Measurements from ENCODE around the gene ANKRD11. TPM values are rescaled to one million over a fixed set of nuclear protein-coding genes. Genes with fewer than 3 reads are reported as not detected.
A peak's percentile ranks its signal among the peaks of the same experiment; 100 is the strongest.
"Not testable (repeated sequence)": the region's sequence is repeated elsewhere in the genome, so short reads cannot be mapped to it uniquely, and the experiment has no call there.

Gene ANKRD11
- total and polyA plus RNA-seq, 3 experiments from 2014 or later: 39.8 to 150 (median 130) TPM

DNA sequence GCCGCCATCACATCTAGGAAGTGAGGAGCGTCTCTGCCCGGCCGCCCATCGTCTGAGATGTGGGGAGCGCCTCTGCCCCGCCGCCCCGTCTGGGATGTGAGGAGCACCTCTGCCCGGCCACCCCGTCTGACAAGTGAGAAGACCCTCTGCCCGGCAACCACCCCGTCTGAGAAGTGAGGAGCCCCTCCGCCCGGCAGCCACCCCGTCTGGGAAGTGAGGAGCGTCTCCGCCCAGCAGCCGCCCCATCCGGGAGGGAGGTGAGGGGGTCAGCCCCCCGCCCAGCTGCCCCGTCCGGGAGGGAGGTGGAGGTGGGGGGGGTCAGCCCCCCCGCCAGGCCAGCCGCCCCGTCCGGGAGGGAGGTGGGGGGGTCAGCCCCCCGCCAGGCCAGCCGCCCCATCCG, 27.7 kb downstream of the ANKRD11 start:
- H3K36me3 Mint-ChIP-seq: peaks cover 0 to 30% (median 11%) of the 10 kb centered on the region in 3 donors
- POLR2A ChIA-PET; H3K9me3 Mint-ChIP-seq; H3K4me3 ChIP-seq (ENCODE audit: low read length); CTCF ChIA-PET; H3K36me3 ChIP-seq (ENCODE audit: insufficient read depth, low read length); H3K27me3 Mint-ChIP-seq; H3K27me3 ChIP-seq (ENCODE audit: insufficient read depth, low read length, poor library complexity, severe bottlenecking); H3K9me3 ChIP-seq (ENCODE audit: low read length); H3K27ac ChIP-seq (ENCODE audit: low read depth, low read length); DNase-seq: not testable (repeated sequence)
- H3K4me1 ChIP-seq (ENCODE audit: insufficient read depth, low read length): peaks cover 42% of the 10 kb centered on the region
- H3K4me1 Mint-ChIP-seq: peaks cover 63 to 78% (median 77%) of the 10 kb centered on the region in 3 donors
- peak overlapping the region in 1 of 7 donors; percentile 32 for H3K4me3 Mint-ChIP-seq
- peak overlapping the region in 1 of 8 donors; percentile 32 for H3K27ac Mint-ChIP-seq

DNA sequence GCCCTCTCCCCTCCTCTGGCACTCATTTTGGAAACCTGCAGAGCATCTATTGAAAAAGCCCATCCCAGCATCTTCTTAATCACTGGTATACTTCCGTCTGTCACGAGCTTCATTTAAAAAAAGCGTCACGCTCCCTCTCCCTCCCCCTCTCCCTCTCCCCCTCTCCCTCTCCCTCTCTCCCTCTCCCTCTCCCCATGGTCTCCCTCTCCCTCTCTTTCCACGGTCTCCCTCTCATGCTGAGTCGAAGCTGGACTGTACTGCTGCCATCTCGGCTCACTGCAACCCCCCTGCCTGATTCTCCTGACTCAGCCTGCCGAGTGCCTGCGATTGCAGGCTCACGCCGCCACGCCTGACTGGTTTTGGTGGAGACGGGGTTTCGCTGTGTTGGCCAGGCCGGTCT, 28.5 kb downstream of the ANKRD11 start:
- H3K4me3 Mint-ChIP-seq; H3K27me3 ChIP-seq (ENCODE audit: insufficient read depth, low read length, poor library complexity, severe bottlenecking); H3K9me3 Mint-ChIP-seq; DNase-seq; H3K27me3 Mint-ChIP-seq; H3K27ac ChIP-seq (ENCODE audit: low read depth, low read length); H3K4me3 ChIP-seq (ENCODE audit: low read length); H3K36me3 ChIP-seq (ENCODE audit: insufficient read depth, low read length); POLR2A ChIA-PET; H3K9me3 ChIP-seq (ENCODE audit: low read length): not testable (repeated sequence)
- Mint-ChIP-seq H3K4me1 (peaks cover 57 to 74% (median 71%) of the 10 kb centered on the region in 3 donors), H3K27ac (peak overlapping the region in 4 of 8 donors; percentile 6 to 72 (median 40)), H3K36me3 (peaks cover 0 to 26% (median 9%) of the 10 kb centered on the region in 3 donors)
- H3K4me1 ChIP-seq (ENCODE audit: insufficient read depth, low read length): peaks cover 39% of the 10 kb centered on the region
- CTCF ChIA-PET: interaction anchor here (1.0 kb wide), 1 partner anchor 22 kb away, joined by 3 read pairs; no protein-coding TSS in a partner anchor

DNA sequence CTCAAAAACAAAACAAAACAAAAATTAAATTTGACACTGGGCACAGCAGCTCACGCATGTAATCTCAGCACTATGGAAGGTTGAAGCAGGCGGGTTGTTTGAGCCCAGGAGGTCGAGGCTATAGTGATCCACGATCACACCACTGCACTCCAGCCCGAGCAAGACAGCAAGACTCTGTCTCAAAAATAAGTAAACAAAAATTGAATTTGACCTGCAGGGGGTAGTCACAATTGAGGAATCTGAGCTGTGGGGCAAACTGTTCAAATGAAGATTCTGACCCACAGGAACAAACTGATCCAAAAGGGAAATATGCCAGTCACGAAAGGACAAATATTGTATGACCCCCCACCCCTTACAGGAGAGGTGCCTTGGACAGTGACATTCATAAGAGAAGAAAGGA, 29.8 kb downstream of the ANKRD11 start:
- Histone ChIP-seq H3K9me3 (ENCODE audit: low read length) (no peaks in the 10 kb centered on the region), H3K36me3 (ENCODE audit: insufficient read depth, low read length) (no peaks in the 10 kb centered on the region), H3K27ac (ENCODE audit: low read depth, low read length) (no peak overlapping the region), H3K4me1 (ENCODE audit: insufficient read depth, low read length) (peaks cover 39% of the 10 kb centered on the region), H3K27me3 (ENCODE audit: insufficient read depth, low read length, poor library complexity, severe bottlenecking) (no peaks in the 10 kb centered on the region), H3K4me3 (ENCODE audit: low read length) (no peak overlapping the region)
- no peak for DNase-seq
- Mint-ChIP-seq H3K27me3 (no peaks in the 10 kb centered on the region), H3K4me3 (peak overlapping the region in 2 of 7 donors; percentile 19 to 22), H3K4me1 (peaks cover 57 to 74% (median 73%) of the 10 kb centered on the region in 3 donors), H3K36me3 (peaks cover 0 to 25% (median 12%) of the 10 kb centered on the region in 3 donors), H3K9me3 (no peaks in the 10 kb centered on the region), H3K27ac (peak overlapping the region in 6 of 8 donors; percentile 16 to 64 (median 28))
- CTCF ChIA-PET: interaction anchor here (0.6 kb wide), 1 partner anchor 167 kb away, joined by 3 read pairs; no protein-coding TSS in a partner anchor
- POLR2A ChIA-PET: interaction anchor here (1.0 kb wide), 1 partner anchor 28 kb away, joined by 3 read pairs; no protein-coding TSS in a partner anchor

DNA sequence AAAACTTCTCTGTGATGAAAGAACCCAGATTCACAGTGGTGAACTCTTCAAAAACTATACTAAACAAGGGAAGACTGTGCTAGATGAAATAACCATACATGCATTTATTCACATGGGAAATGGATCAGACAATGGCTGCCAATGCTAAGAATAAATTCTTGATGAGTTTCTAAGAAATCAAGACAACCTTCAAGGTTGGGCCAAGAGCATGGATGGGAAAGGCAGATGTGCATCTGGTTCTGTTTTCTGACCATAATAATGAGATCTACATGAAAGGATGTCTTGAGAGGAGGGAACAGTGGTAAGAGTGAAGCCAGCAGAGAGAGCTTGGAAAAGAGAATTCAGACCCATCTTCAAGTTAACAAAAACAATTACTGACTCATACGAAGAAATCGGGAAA, 31.4 kb downstream of the ANKRD11 start:
- no peaks in the 10 kb centered on the region for H3K9me3 ChIP-seq (ENCODE audit: low read length)
- Mint-ChIP-seq H3K27me3 (no peaks in the 10 kb centered on the region), H3K9me3 (no peaks in the 10 kb centered on the region), H3K4me1 (peaks cover 55 to 70% (median 69%) of the 10 kb centered on the region in 3 donors), H3K27ac (peak overlapping the region; percentile 2 to 77 (median 38)), H3K4me3 (peak overlapping the region in 2 of 7 donors; percentile 12 to 13), H3K36me3 (peaks cover 0 to 21% (median 7%) of the 10 kb centered on the region in 3 donors)
- no peaks in the 10 kb centered on the region for H3K36me3 ChIP-seq (ENCODE audit: insufficient read depth, low read length)
- POLR2A ChIA-PET: interaction anchor here (0.5 kb wide), 1 partner anchor 13 kb away, joined by 4 read pairs; no protein-coding TSS in a partner anchor
- H3K4me1 ChIP-seq (ENCODE audit: insufficient read depth, low read length): peaks cover 39% of the 10 kb centered on the region
- CTCF ChIA-PET: interaction anchor here (1.2 kb wide), 1 partner anchor 24 kb away, joined by 3 read pairs; no protein-coding TSS in a partner anchor
- no peak overlapping the region for H3K27ac ChIP-seq (ENCODE audit: low read depth, low read length)
- H3K4me3 ChIP-seq (ENCODE audit: low read length): no peak overlapping the region
- no peak for DNase-seq
- no peaks in the 10 kb centered on the region for H3K27me3 ChIP-seq (ENCODE audit: insufficient read depth, low read length, poor library complexity, severe bottlenecking)

DNA sequence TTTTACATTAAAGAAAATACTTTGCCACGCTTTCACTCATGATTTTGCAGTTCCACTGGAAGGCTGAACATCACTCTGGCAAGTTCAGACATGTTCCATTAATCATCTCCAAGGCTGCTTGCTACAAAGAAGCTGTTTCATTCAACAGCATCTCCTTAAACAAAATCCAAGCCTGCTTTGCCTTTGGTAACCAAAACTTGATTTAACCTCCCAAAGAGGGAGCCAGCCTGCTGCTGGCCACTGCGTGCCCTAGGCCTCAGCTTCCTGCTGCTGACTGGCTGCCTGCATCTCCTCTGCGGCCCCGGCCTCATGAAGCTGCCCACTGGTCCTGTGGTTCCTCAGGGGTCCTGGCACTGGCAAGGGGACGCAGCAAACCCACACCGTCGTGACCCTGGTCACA, 31.8 kb downstream of the ANKRD11 start:
- H3K9me3 ChIP-seq (ENCODE audit: low read length): no peaks in the 10 kb centered on the region
- CTCF ChIA-PET: interaction anchor here (1.2 to 1.9 kb wide), 2 partner anchors 16 to 24 kb away, joined by 3 to 5 read pairs; no protein-coding TSS in a partner anchor
- no peaks in the 10 kb centered on the region for H3K9me3 Mint-ChIP-seq
- DNase-seq: no peak
- H3K27ac ChIP-seq (ENCODE audit: low read depth, low read length): no peak overlapping the region
- peaks cover 56 to 70% (median 69%) of the 10 kb centered on the region in 3 donors for H3K4me1 Mint-ChIP-seq
- H3K4me3 ChIP-seq (ENCODE audit: low read length): no peak overlapping the region
- no peaks in the 10 kb centered on the region for H3K27me3 ChIP-seq (ENCODE audit: insufficient read depth, low read length, poor library complexity, severe bottlenecking)
- no peaks in the 10 kb centered on the region for H3K36me3 ChIP-seq (ENCODE audit: insufficient read depth, low read length)
- H3K4me3 Mint-ChIP-seq: peak overlapping the region in 1 of 7 donors; percentile 13
- H3K4me1 ChIP-seq (ENCODE audit: insufficient read depth, low read length): peaks cover 40% of the 10 kb centered on the region
- peaks cover 0 to 21% (median 7%) of the 10 kb centered on the region in 3 donors for H3K36me3 Mint-ChIP-seq
- H3K27ac Mint-ChIP-seq: peak overlapping the region in 4 of 8 donors; percentile 8 to 57 (median 14)
- no peaks in the 10 kb centered on the region for H3K27me3 Mint-ChIP-seq
- POLR2A ChIA-PET: interaction anchor here (0.5 to 0.6 kb wide), 2 partner anchors 13 to 22 kb away, joined by 3 to 4 read pairs; no protein-coding TSS in a partner anchor

DNA sequence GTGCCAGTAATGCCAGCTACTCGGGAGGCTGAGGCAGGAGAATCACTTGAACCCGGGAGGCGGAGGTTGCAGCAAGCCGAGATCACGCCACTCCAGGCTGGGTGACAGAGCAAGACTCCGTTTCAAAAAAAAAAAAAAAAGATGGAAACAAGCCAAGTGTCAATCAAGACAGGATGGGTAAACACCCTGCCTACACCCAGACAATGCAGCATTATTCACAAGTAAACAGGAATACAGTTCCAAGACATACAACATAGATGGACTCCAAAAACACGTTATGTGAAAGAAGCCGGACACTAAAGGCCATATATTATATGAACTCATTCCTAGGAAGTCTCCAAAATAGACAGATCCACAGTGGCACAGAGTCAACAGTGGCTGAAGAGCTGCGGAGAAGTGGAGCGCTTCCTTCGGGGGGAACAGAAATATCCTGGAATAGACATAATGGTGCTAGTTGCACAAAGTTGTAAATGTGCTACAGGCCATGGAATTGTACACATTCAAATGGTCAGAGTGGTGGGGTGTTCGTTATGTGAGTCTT, 33.9 kb downstream of the ANKRD11 start:
- no peak overlapping the region for H3K27ac ChIP-seq (ENCODE audit: low read depth, low read length)
- Mint-ChIP-seq H3K36me3 (peaks cover 0 to 19% (median 7%) of the 10 kb centered on the region in 3 donors), H3K27ac (peak overlapping the region in 4 of 8 donors; percentile 16 to 51 (median 40)), H3K4me1 (peaks cover 67 to 82% (median 81%) of the 10 kb centered on the region in 3 donors), H3K9me3 (no peaks in the 10 kb centered on the region), H3K27me3 (no peaks in the 10 kb centered on the region), H3K4me3 (peak overlapping the region in 2 of 7 donors; percentile 33 to 48)
- no peaks in the 10 kb centered on the region for H3K27me3 ChIP-seq (ENCODE audit: insufficient read depth, low read length, poor library complexity, severe bottlenecking)
- DNase-seq: no peak
- CTCF ChIA-PET: interaction anchor here (1.9 kb wide), 1 partner anchor 18 kb away, joined by 5 read pairs; no protein-coding TSS in a partner anchor
- H3K4me1 ChIP-seq (ENCODE audit: insufficient read depth, low read length): peaks cover 60% of the 10 kb centered on the region
- H3K36me3 ChIP-seq (ENCODE audit: insufficient read depth, low read length): no peaks in the 10 kb centered on the region
- H3K9me3 ChIP-seq (ENCODE audit: low read length): no peaks in the 10 kb centered on the region
- no peak overlapping the region for H3K4me3 ChIP-seq (ENCODE audit: low read length)
- POLR2A ChIA-PET: no interaction called here

DNA sequence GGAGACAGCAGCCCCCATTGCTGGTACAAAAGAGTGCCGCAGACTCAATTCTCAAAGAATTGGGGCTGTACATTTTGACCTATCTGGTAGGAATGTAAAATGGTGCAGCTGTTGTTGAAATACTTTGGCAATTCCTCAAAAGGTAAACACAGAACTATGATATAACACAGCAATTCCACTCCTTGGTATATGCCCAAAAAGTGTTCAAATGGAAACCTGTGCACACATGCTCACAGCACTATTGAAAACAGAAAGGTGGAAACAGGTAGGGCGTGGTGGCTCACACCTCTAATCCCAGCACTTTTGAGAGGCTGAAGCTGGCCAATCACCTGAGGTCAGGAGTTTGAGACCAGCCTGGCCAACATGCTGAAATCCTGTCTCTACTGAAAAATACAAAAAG, 34.7 kb downstream of the ANKRD11 start:
- Histone ChIP-seq H3K27me3 (ENCODE audit: insufficient read depth, low read length, poor library complexity, severe bottlenecking) (no peaks in the 10 kb centered on the region), H3K27ac (ENCODE audit: low read depth, low read length) (no peak overlapping the region), H3K36me3 (ENCODE audit: insufficient read depth, low read length) (no peaks in the 10 kb centered on the region), H3K4me3 (ENCODE audit: low read length) (no peak overlapping the region), H3K4me1 (ENCODE audit: insufficient read depth, low read length) (peaks cover 68% of the 10 kb centered on the region), H3K9me3 (ENCODE audit: low read length) (no peaks in the 10 kb centered on the region)
- Mint-ChIP-seq H3K27me3 (no peaks in the 10 kb centered on the region), H3K27ac (peak overlapping the region in 6 of 8 donors; percentile 1 to 72 (median 20)), H3K9me3 (no peaks in the 10 kb centered on the region), H3K36me3 (peaks cover 0 to 19% (median 5%) of the 10 kb centered on the region in 3 donors), H3K4me1 (peaks cover 64 to 82% (median 81%) of the 10 kb centered on the region in 3 donors), H3K4me3 (peak overlapping the region in 4 of 7 donors; percentile 23 to 56 (median 38))
- no peak for DNase-seq
- ChIA-PET CTCF (interaction anchor here (1.0 to 1.9 kb wide), 3 partner anchors 16 to 33 kb away, joined by 3 to 8 read pairs (median 6); no protein-coding TSS in a partner anchor), POLR2A (interaction anchor here (1.2 kb wide), 1 partner anchor 29 kb away, joined by 6 read pairs; no protein-coding TSS in a partner anchor)

DNA sequence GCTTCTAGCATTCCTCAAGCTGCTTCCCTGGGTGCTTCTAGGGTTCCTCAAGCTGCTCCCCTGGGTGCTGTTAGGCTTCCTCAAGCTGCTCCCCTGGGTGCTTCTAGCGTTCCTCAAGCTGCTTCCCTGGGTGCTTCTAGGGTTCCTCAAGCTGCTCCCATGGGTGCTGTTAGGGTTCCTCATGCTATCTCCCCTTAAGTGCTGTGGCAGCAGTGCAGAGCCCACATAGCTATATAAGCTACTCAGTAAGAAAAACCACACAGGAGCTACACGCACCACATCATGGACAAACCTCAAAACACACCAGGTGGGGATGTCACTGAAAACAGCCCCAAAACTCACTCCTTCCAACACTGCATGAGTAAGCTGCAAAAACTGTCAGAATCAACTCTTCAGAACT, 35.2 kb downstream of the ANKRD11 start:
- peaks cover 0 to 17% (median 2%) of the 10 kb centered on the region in 3 donors for H3K36me3 Mint-ChIP-seq
- peak in 1 of 5 donors; percentile 64 for DNase-seq
- peaks cover 73% of the 10 kb centered on the region for H3K4me1 ChIP-seq (ENCODE audit: insufficient read depth, low read length)
- H3K4me3 ChIP-seq (ENCODE audit: low read length): no peak overlapping the region
- CTCF ChIA-PET: interaction anchor here (1.0 to 1.9 kb wide), 3 partner anchors 17 to 33 kb away, joined by 3 to 8 read pairs (median 6); no protein-coding TSS in a partner anchor
- H3K27ac ChIP-seq (ENCODE audit: low read depth, low read length): no peak overlapping the region
- H3K4me3 Mint-ChIP-seq: peak overlapping the region in 4 of 7 donors; percentile 3 to 56 (median 38)
- no peaks in the 10 kb centered on the region for H3K36me3 ChIP-seq (ENCODE audit: insufficient read depth, low read length)
- H3K27me3 ChIP-seq (ENCODE audit: insufficient read depth, low read length, poor library complexity, severe bottlenecking): no peaks in the 10 kb centered on the region
- H3K27me3 Mint-ChIP-seq: no peaks in the 10 kb centered on the region
- H3K27ac Mint-ChIP-seq: peak overlapping the region in 6 of 8 donors; percentile 1 to 69 (median 18)
- POLR2A ChIA-PET: interaction anchor here (1.2 kb wide), 1 partner anchor 29 kb away, joined by 6 read pairs; no protein-coding TSS in a partner anchor
- H3K9me3 ChIP-seq (ENCODE audit: low read length): no peaks in the 10 kb centered on the region
- peaks cover 66 to 84% (median 81%) of the 10 kb centered on the region in 3 donors for H3K4me1 Mint-ChIP-seq
- no peaks in the 10 kb centered on the region for H3K9me3 Mint-ChIP-seq
